ENCODE results near the gene OTOP2.
"Not testable (repeated sequence)": the region's sequence is repeated elsewhere in the genome, so short reads cannot be mapped to it uniquely, and the experiment has no call there.

Gene OTOP2

GRCh38 chr17:74951680-74952421, 27.8 kb downstream of the OTOP2 start:
- DNase-seq (ENCODE audit: low read depth in 2 of 3, low spot score in 2 of 3) = no peak

GRCh38 chr17:74952431-74953133, 28.5 kb downstream of the OTOP2 start:
- no peak for DNase-seq (ENCODE audit: low read depth in 2 of 3, low spot score in 2 of 3)

- no peak for DNase-seq (ENCODE audit: low read depth in 2 of 3, low spot score in 2 of 3)
These were observed 29.1 kb downstream of the OTOP2 start for GRCh38 chr17:74953134-74953687.

- DNase-seq (ENCODE audit: low read depth in 2 of 3, low spot score in 2 of 3) = no peak
These were observed 30.0 kb downstream of the OTOP2 start for GRCh38 chr17:74954115-74954514.

- DNase-seq (ENCODE audit: low read depth in 2 of 3, low spot score in 2 of 3) = no peak
These were observed 30.8 kb downstream of the OTOP2 start for GRCh38 chr17:74954665-74955421.

- DNase-seq (ENCODE audit: low read depth in 2 of 3, low spot score in 2 of 3) = no peak
These were observed 32.0 kb downstream of the OTOP2 start for GRCh38 chr17:74956093-74956492.

- peak; percentile 59 to 91 (median 78) for DNase-seq (ENCODE audit: low read depth in 2 of 3, low spot score in 2 of 3)
These were observed 34.1 kb downstream of the OTOP2 start for GRCh38 chr17:74957935-74958740.

GRCh38 chr17:74959826-74960515, 35.9 kb downstream of the OTOP2 start:
- no peak for DNase-seq (ENCODE audit: low read depth in 2 of 3, low spot score in 2 of 3)

GRCh38 chr17:74960570-74961342, 36.7 kb downstream of the OTOP2 start:
- no peak for DNase-seq (ENCODE audit: low read depth in 2 of 3, low spot score in 2 of 3)

- peak; percentile 43 to 93 (median 91) for DNase-seq (ENCODE audit: low read depth in 2 of 3, low spot score in 2 of 3)
These were observed 37.7 kb downstream of the OTOP2 start for GRCh38 chr17:74961657-74962350.

- DNase-seq (ENCODE audit: low read depth in 2 of 3, low spot score in 2 of 3) = no peak
These were observed 38.7 kb downstream of the OTOP2 start for GRCh38 chr17:74962622-74963394.

GRCh38 chr17:74963656-74964055, 39.6 kb downstream of the OTOP2 start:
- no peak for DNase-seq (ENCODE audit: low read depth in 2 of 3, low spot score in 2 of 3)

- no peak for DNase-seq (ENCODE audit: low read depth in 2 of 3, low spot score in 2 of 3)
These were observed 40.2 kb downstream of the OTOP2 start for GRCh38 chr17:74964246-74964761.

- no peak for DNase-seq (ENCODE audit: low read depth in 2 of 3, low spot score in 2 of 3)
These were observed 41.0 kb downstream of the OTOP2 start for GRCh38 chr17:74964988-74965622.

- DNase-seq (ENCODE audit: low read depth in 2 of 3, low spot score in 2 of 3) = no peak
These were observed 44.3 kb downstream of the OTOP2 start for GRCh38 chr17:74968361-74968780.

- DNase-seq (ENCODE audit: low read depth in 2 of 3, low spot score in 2 of 3) = not testable (repeated sequence)
These were observed 45.4 kb downstream of the OTOP2 start for GRCh38 chr17:74969501-74969900.

GRCh38 chr17:74970395-74970794, 46.3 kb downstream of the OTOP2 start:
- no peak for DNase-seq (ENCODE audit: low read depth in 2 of 3, low spot score in 2 of 3)
